HEK293 (cell line): ENCODE data around the gene HPRT1.
A peak's percentile ranks its signal among the peaks of the same experiment; 100 is the strongest.

ENCODE experiments used
- CTCF ChIA-PET: fragments of 350-600 bp; formaldehyde crosslinking; extraction: SDS; loops from one replicate; lab custom pipeline; 2021; ENCODE audit warnings: antibody characterized with exemption; lab: Yijun Ruan, JAX
- POLR2A ChIA-PET: fragments of 300-600 bp; formaldehyde crosslinking; extraction: SDS; loops from one replicate; lab custom pipeline; 2020; ENCODE audit warnings: antibody characterized with exemption, inconsistent platforms; lab: Yijun Ruan, JAX
- H3K27ac ChIP-seq: fragments of 200-500 bp; sonication (Bioruptor generic); 2 replicates; pipeline ENCODE4 v1.5.1; 2014; ENCODE audit warnings: low read depth, low read length, control low read depth, inconsistent platforms; ENCODE audit errors: extremely low read depth
- H3K36me3 ChIP-seq, 2 experiments: fragments of 200-500 bp in 1 of 2; sonication (Bioruptor generic) in 1 of 2; 1 replicate in 1 of 2; 2 replicates in 1 of 2; pipeline ENCODE4 v1.5.1; 2014 to 2017; ENCODE audit warnings: inconsistent platforms in 2 of 2, low read length in 2 of 2; ENCODE audit not compliant: control insufficient read depth in 2 of 2, insufficient read depth in 1 of 2
- H3K4me1 ChIP-seq: fragments of 200-500 bp; sonication (Bioruptor generic); 2 replicates; pipeline ENCODE4 v1.5.1; 2014; ENCODE audit warnings: mild to moderate bottlenecking, low read length, inconsistent platforms; ENCODE audit not compliant: control insufficient read depth, insufficient read depth
- H3K4me3 ChIP-seq: 2 replicates; pipeline ENCODE4 v1.5.1; 2011; ENCODE audit warnings: low read depth, mild to moderate bottlenecking, control low read depth, low read length, moderate library complexity
- H3K9me3 ChIP-seq: fragments of 200-500 bp; sonication (Bioruptor generic); 2 replicates; pipeline ENCODE4 v1.5.1; 2014; ENCODE audit warnings: low read depth, low read length, inconsistent platforms; ENCODE audit not compliant: control insufficient read depth, insufficient read depth
- BCL11B ChIP-seq: fragments of 450-650 bp; formaldehyde crosslinking; IDR thresholded peaks from 2 replicates; pipeline ENCODE4 v1.5.1; 2016; ENCODE audit warnings: low read depth, missing biosample characterization, missing genetic modification characterization
- ELK4 ChIP-seq: IDR thresholded peaks from 2 replicates; pipeline ENCODE4 v1.6.1; 2011; ENCODE audit warnings: mild to moderate bottlenecking, low read depth, low read length, borderline replicate concordance
- FEZF1 ChIP-seq: fragments of 450-650 bp; formaldehyde crosslinking; IDR thresholded peaks from 2 replicates; pipeline ENCODE4 v1.5.1; 2016; ENCODE audit warnings: missing biosample characterization, missing genetic modification characterization
- HOXA7 ChIP-seq: sonication (generic); formaldehyde crosslinking; IDR thresholded peaks from 2 replicates; pipeline ENCODE4 v1.8.1; 2022; ENCODE audit warnings: missing genetic modification reagents, borderline replicate concordance
- KLF8 ChIP-seq: fragments of 450-650 bp; formaldehyde crosslinking; IDR thresholded peaks from 2 replicates; pipeline ENCODE4 v1.5.1; 2016; ENCODE audit warnings: missing biosample characterization, missing genetic modification characterization
- REPIN1 ChIP-seq: fragments of 450-650 bp; formaldehyde crosslinking; IDR thresholded peaks from 2 replicates; pipeline ENCODE4 v1.5.1; 2017; ENCODE audit warnings: missing biosample characterization, missing genetic modification characterization, low read depth
- SALL2 ChIP-seq: fragments of 450-650 bp; formaldehyde crosslinking; IDR thresholded peaks from 2 replicates; pipeline ENCODE4 v1.5.0; 2017; ENCODE audit warnings: missing biosample characterization, mild to moderate bottlenecking, missing genetic modification characterization, borderline replicate concordance
- SCRT1 ChIP-seq: fragments of 450-650 bp; formaldehyde crosslinking; IDR thresholded peaks from 2 replicates; pipeline ENCODE4 v1.5.1; 2016; ENCODE audit warnings: missing biosample characterization, missing genetic modification characterization, borderline replicate concordance
- SP2 ChIP-seq: fragments of 450-650 bp; formaldehyde crosslinking; IDR thresholded peaks from 2 replicates; pipeline ENCODE4 v1.5.1; 2016; ENCODE audit warnings: missing biosample characterization, missing genetic modification characterization
- ZNF140 ChIP-seq: fragments of 450-650 bp; formaldehyde crosslinking; IDR thresholded peaks from 2 replicates; pipeline ENCODE4 v1.5.1; 2016; ENCODE audit warnings: missing biosample characterization, missing genetic modification characterization
- ZNF169 ChIP-seq: fragments of 450-650 bp; formaldehyde crosslinking; IDR thresholded peaks from 2 replicates; pipeline ENCODE4 v1.5.1; 2016; ENCODE audit warnings: missing biosample characterization, missing genetic modification characterization
- ZNF175 ChIP-seq: fragments of 450-650 bp; formaldehyde crosslinking; IDR thresholded peaks from 2 replicates; pipeline ENCODE4 v1.5.1; 2016; ENCODE audit warnings: missing biosample characterization, missing genetic modification characterization
- ZNF24 ChIP-seq: fragments of 450-650 bp; formaldehyde crosslinking; IDR thresholded peaks from 2 replicates; pipeline ENCODE4 v1.5.1; 2016; ENCODE audit warnings: missing biosample characterization, missing genetic modification characterization
- ZNF248 ChIP-seq: fragments of 450-650 bp; formaldehyde crosslinking; IDR thresholded peaks from 2 replicates; pipeline ENCODE4 v1.5.1; 2017; ENCODE audit warnings: missing biosample characterization, missing genetic modification characterization
- ZNF404 ChIP-seq: fragments of 450-650 bp; formaldehyde crosslinking; IDR thresholded peaks from 2 replicates; pipeline ENCODE4 v1.5.1; 2017; ENCODE audit warnings: missing biosample characterization, missing genetic modification characterization
- ZNF48 ChIP-seq: fragments of 450-650 bp; formaldehyde crosslinking; IDR thresholded peaks from 2 replicates; pipeline ENCODE4 v1.5.1; 2016; ENCODE audit warnings: missing biosample characterization, missing genetic modification characterization
- ZNF514 ChIP-seq: fragments of 450-650 bp; formaldehyde crosslinking; IDR thresholded peaks from 2 replicates; pipeline ENCODE4 v1.5.1; 2016; ENCODE audit warnings: missing biosample characterization, missing genetic modification characterization
- ZNF585B ChIP-seq: fragments of 450-650 bp; formaldehyde crosslinking; IDR thresholded peaks from 2 replicates; pipeline ENCODE4 v1.5.1; 2016; ENCODE audit warnings: missing biosample characterization, missing genetic modification characterization
- ZNF664 ChIP-seq: fragments of 450-650 bp; formaldehyde crosslinking; IDR thresholded peaks from 2 replicates; pipeline ENCODE4 v1.5.1; 2016; ENCODE audit warnings: missing biosample characterization, missing genetic modification characterization
- ZNF76 ChIP-seq: fragments of 450-650 bp; formaldehyde crosslinking; IDR thresholded peaks from 2 replicates; pipeline ENCODE4; 2016; ENCODE audit warnings: low read depth, missing biosample characterization, missing genetic modification characterization, borderline replicate concordance
- TF ChIP-seq, protein P1 (sequence below): fragments of 450-650 bp; formaldehyde crosslinking; IDR thresholded peaks from 2 replicates; pipeline ENCODE4 v1.5.0; 2017; ENCODE audit warnings: missing biosample characterization, missing genetic modification characterization, borderline replicate concordance
- TF ChIP-seq, protein P2 (sequence below): fragments of 450-650 bp; formaldehyde crosslinking; IDR thresholded peaks from 2 replicates; pipeline ENCODE4 v1.5.1; 2016; ENCODE audit warnings: missing biosample characterization, missing genetic modification characterization

The HPRT1 gene

GRCh38 chrX:134525086-134525792 lies 65.3 kb downstream of the HPRT1 start (continued):
- TF ChIP-seq REPIN1 (tag by site-specific recombination): no peak

GRCh38 chrX:134526399-134526798 lies 66.4 kb downstream of the HPRT1 start:
- no peaks in the 10 kb centered on the region; a peak in 1 of 3 replicates for H3K36me3 ChIP-seq
- no peaks in the 10 kb centered on the region for H3K4me1 ChIP-seq
- H3K9me3 ChIP-seq: no peaks in the 10 kb centered on the region
- no peak overlapping the region for H3K27ac ChIP-seq
- TF ChIP-seq ZNF585B (tag by site-specific recombination) (no peak), ZNF48 (tag by site-specific recombination) (no peak), KLF8 (tag by site-specific recombination) (no peak), BCL11B (tag by site-specific recombination) (no peak), ELK4 (no peak), ZNF169 (tag by site-specific recombination) (no peak), ZNF24 (no peak), SALL2 (tag by site-specific recombination) (no peak), SP2 (tag by site-specific recombination) (no peak), ZNF514 (tag by site-specific recombination) (no peak), ZNF76 (tag by site-specific recombination) (no peak), ZNF664 (tag by site-specific recombination) (no peak), ZNF248 (tag by site-specific recombination) (no peak), ZNF140 (tag by site-specific recombination) (no peak), ZNF175 (tag by site-specific recombination) (no peak), HOXA7 (CRISPR knock-in tag) (no peak), FEZF1 (tag by site-specific recombination) (no peak), SCRT1 (tag by site-specific recombination) (no peak)
- TF ChIP-seq, protein P1, sequence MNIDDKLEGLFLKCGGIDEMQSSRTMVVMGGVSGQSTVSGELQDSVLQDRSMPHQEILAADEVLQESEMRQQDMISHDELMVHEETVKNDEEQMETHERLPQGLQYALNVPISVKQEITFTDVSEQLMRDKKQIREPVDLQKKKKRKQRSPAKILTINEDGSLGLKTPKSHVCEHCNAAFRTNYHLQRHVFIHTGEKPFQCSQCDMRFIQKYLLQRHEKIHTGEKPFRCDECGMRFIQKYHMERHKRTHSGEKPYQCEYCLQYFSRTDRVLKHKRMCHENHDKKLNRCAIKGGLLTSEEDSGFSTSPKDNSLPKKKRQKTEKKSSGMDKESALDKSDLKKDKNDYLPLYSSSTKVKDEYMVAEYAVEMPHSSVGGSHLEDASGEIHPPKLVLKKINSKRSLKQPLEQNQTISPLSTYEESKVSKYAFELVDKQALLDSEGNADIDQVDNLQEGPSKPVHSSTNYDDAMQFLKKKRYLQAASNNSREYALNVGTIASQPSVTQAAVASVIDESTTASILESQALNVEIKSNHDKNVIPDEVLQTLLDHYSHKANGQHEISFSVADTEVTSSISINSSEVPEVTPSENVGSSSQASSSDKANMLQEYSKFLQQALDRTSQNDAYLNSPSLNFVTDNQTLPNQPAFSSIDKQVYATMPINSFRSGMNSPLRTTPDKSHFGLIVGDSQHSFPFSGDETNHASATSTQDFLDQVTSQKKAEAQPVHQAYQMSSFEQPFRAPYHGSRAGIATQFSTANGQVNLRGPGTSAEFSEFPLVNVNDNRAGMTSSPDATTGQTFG (tag by site-specific recombination): no peak
- H3K4me3 ChIP-seq: no peak overlapping the region
- POLR2A ChIA-PET: no interaction called here
- CTCF ChIA-PET: no interaction called here

DNA sequence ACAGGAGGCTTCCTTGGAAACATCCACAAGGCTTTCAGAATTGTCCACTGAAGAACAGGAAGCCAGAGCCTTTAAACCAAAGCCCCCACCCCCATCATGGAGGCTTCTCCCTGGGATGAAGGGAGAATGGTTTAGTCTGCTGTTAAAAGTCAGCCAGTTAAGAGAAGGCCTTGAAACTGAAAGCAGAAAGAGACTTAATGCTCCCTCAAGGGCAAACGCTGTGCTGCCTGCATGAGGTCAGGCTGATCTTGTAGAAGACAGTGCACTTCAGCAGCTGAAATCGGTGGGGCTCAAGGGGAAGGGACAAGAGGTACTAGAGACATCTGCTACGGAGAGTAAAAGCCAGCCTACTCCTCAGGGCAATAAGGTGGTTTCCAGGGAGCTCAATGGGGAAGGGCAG lies 69.0 kb downstream of the HPRT1 start:
- TF ChIP-seq ZNF404 (tag by site-specific recombination): no peak
- TF ChIP-seq, protein P2, sequence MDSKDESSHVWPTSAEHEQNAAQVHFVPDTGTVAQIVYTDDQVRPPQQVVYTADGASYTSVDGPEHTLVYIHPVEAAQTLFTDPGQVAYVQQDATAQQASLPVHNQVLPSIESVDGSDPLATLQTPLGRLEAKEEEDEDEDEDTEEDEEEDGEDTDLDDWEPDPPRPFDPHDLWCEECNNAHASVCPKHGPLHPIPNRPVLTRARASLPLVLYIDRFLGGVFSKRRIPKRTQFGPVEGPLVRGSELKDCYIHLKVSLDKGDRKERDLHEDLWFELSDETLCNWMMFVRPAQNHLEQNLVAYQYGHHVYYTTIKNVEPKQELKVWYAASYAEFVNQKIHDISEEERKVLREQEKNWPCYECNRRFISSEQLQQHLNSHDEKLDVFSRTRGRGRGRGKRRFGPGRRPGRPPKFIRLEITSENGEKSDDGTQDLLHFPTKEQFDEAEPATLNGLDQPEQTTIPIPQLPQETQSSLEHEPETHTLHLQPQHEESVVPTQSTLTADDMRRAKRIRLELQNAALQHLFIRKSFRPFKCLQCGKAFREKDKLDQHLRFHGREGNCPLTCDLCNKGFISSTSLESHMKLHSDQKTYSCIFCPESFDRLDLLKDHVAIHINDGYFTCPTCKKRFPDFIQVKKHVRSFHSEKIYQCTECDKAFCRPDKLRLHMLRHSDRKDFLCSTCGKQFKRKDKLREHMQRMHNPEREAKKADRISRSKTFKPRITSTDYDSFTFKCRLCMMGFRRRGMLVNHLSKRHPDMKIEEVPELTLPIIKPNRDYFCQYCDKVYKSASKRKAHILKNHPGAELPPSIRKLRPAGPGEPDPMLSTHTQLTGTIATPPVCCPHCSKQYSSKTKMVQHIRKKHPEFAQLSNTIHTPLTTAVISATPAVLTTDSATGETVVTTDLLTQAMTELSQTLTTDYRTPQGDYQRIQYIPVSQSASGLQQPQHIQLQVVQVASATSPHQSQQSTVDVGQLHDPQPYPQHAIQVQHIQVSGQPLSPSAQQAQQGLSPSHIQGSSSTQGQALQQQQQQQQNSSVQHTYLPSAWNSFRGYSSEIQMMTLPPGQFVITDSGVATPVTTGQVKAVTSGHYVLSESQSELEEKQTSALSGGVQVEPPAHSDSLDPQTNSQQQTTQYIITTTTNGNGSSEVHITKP (tag by site-specific recombination): peak; percentile 93
- Histone ChIP-seq H3K9me3 (no peaks in the 10 kb centered on the region), H3K27ac (no peak overlapping the region), H3K4me1 (no peaks in the 10 kb centered on the region), H3K4me3 (no peak overlapping the region), H3K36me3 (no peaks in the 10 kb centered on the region; a peak in 1 of 3 replicates)
- ChIA-PET POLR2A (no interaction called here), CTCF (interaction anchor here (2.1 kb wide), 1 partner anchor 8 kb away, joined by 13 read pairs; no protein-coding TSS in a partner anchor)
